ENCODE measurements around the gene ARSH.
"Not testable (repeated sequence)": the region's sequence is repeated elsewhere in the genome, so short reads cannot be mapped to it uniquely, and the experiment has no call there.

The ARSH gene

GRCh38 chrX:3026074-3026815 lies 19.9 kb downstream of the ARSH start:
- Histone ChIP-seq H3K4me3 (no peak overlapping the region), H3K27ac (peak overlapping the region in 3 of 21 experiments; percentile 9 to 54 (median 11))

GRCh38 chrX:3029129-3029528 lies 22.8 kb downstream of the ARSH start:
- Histone ChIP-seq H3K27ac (no peak overlapping the region), H3K4me3 (no peak overlapping the region)

- no peak overlapping the region for H3K4me3 ChIP-seq
- H3K27ac ChIP-seq: no peak overlapping the region
These were observed 30.9 kb downstream of the ARSH start for GRCh38 chrX:3037218-3037617.

- H3K4me3 ChIP-seq: no peak overlapping the region
- no peak overlapping the region for H3K27ac ChIP-seq
These were observed 37.9 kb downstream of the ARSH start for GRCh38 chrX:3044196-3044595.

GRCh38 chrX:3044671-3045070 lies 38.3 kb downstream of the ARSH start:
- Histone ChIP-seq H3K4me3 (no peak overlapping the region), H3K27ac (no peak overlapping the region)

- Histone ChIP-seq H3K27ac (no peak overlapping the region), H3K4me3 (no peak overlapping the region)
These were observed 40.2 kb downstream of the ARSH start for GRCh38 chrX:3046253-3047240.

GRCh38 chrX:3050523-3051175 lies 44.3 kb downstream of the ARSH start:
- not testable (repeated sequence) for H3K4me3 ChIP-seq, H3K27ac ChIP-seq

- no peak overlapping the region for H3K4me3 ChIP-seq
These were observed 46.5 kb downstream of the ARSH start for GRCh38 chrX:3052860-3053259.

GRCh38 chrX:3066555-3066954 lies 60.2 kb downstream of the ARSH start:
- Histone ChIP-seq H3K4me3 (no peak overlapping the region), H3K27ac (no peak overlapping the region)

More at GRCh38 chrX:3052860-3053259, 46.5 kb downstream of the ARSH start:
- H3K27ac ChIP-seq: no peak overlapping the region

- H3K4me3 ChIP-seq: no peak overlapping the region
These were observed 69.6 kb downstream of the ARSH start for GRCh38 chrX:3075959-3076358.

GRCh38 chrX:3076416-3076991 lies 70.2 kb downstream of the ARSH start:
- H3K4me3 ChIP-seq: no peak overlapping the region
- no peak overlapping the region for H3K27ac ChIP-seq

More at GRCh38 chrX:3075959-3076358, 69.6 kb downstream of the ARSH start:
- H3K27ac ChIP-seq: no peak overlapping the region

Measured in skin epidermis (tissue), 12 donors.